A673 (cell line): Measurements from ENCODE around the gene TUBG2. TPM values are rescaled to one million over a fixed set of nuclear protein-coding genes. Genes with fewer than 3 reads are reported as not detected.

Experiments
- BruUV-seq: library from RNA; stranded (reverse); fragments of 400-500 nt; replicated peaks from 2 replicates; lab custom pipeline; 2021; lab: Mats Ljungman, UMichigan
- CTCF ChIA-PET: fragments of 300-600 bp; sonication (Branson Sonifier 250); formaldehyde crosslinking; loops from one replicate; lab custom pipeline; 2022; ENCODE audit warnings: antibody characterized with exemption; lab: Charles Lee
- POLR2A ChIA-PET: fragments of 300-600 bp; sonication (Branson Sonifier 250); formaldehyde crosslinking; loops from one replicate; lab custom pipeline; 2022; ENCODE audit warnings: antibody characterized with exemption; ENCODE audit not compliant: low non-redundant PET; lab: Charles Lee
- DNase-seq: peaks from one replicate; pipeline ENCODE4 v3.0.0-alpha.2; 2015; ENCODE audit warnings: low spot score
- H3K27ac ChIP-seq: fragments of 200-600 bp; sonication (generic); 2 replicates; pipeline ENCODE4 v1.5.1; 2016; ENCODE audit warnings: mixed run types, low read depth, mild to moderate bottlenecking, mixed read lengths, antibody characterized with exemption, low read length; ENCODE audit not compliant: poor library complexity, severe bottlenecking
- H3K27me3 ChIP-seq: fragments of 200-600 bp; sonication (generic); replicated peaks from 2 replicates; pipeline ENCODE4 v1.6.1; 2017; ENCODE audit warnings: mixed run types, low read depth, mild to moderate bottlenecking, mixed read lengths, antibody characterized with exemption, low read length; ENCODE audit not compliant: insufficient read depth, poor library complexity
- H3K36me3 ChIP-seq: fragments of 200-600 bp; sonication (generic); 2 replicates; pipeline ENCODE4 v1.6.1; 2016; ENCODE audit warnings: mixed run types, mild to moderate bottlenecking, mixed read lengths, antibody characterized with exemption, low read length; ENCODE audit not compliant: insufficient read depth, poor library complexity, severe bottlenecking
- H3K4me1 ChIP-seq: fragments of 200-600 bp; sonication (generic); 2 replicates; pipeline ENCODE4 v1.6.1; 2017; ENCODE audit warnings: mixed run types, mild to moderate bottlenecking, mixed read lengths, antibody characterized with exemption, low read length; ENCODE audit not compliant: insufficient read depth, poor library complexity, severe bottlenecking
- H3K4me3 ChIP-seq: fragments of 200-600 bp; sonication (generic); 2 replicates; pipeline ENCODE4 v1.5.1; 2016; ENCODE audit warnings: low read depth, mixed run types, mild to moderate bottlenecking, mixed read lengths, low read length; ENCODE audit not compliant: poor library complexity, severe bottlenecking
- H3K9me3 ChIP-seq: fragments of 200-600 bp; sonication (generic); 2 replicates; pipeline ENCODE4 v1.6.1; 2016; ENCODE audit warnings: mixed run types, low read depth, mild to moderate bottlenecking, mixed read lengths, antibody characterized with exemption, low read length; ENCODE audit not compliant: poor library complexity, severe bottlenecking
- EZH2 ChIP-seq: fragments of 200-600 bp; sonication (generic); IDR thresholded peaks from 2 replicates; pipeline ENCODE4 v1.6.1; 2017; ENCODE audit warnings: borderline replicate concordance, low read depth, mild to moderate bottlenecking, mixed read lengths, antibody characterized with exemption, low read length; ENCODE audit not compliant: poor library complexity, severe bottlenecking
- intact Hi-C: fragments of 100-400 bp; cut with micrococcal nuclease; formaldehyde crosslinking; loops from one replicate; pipeline ENCODE4 v1.10.0; 2022; ENCODE audit not compliant: unreplicated experiment
- total RNA-seq: library from RNA; stranded (reverse); gene quantifications from 2 replicates; pipeline ENCODE4 v1.2.3, GENCODE V29; 2021
- TF ChIP-seq, protein P1 (sequence below): fragments of 300-800, 200-600 bp; sonication (generic); conservative IDR thresholded peaks from 2 replicates; pipeline ENCODE4 v1.5.1; 2017; ENCODE audit warnings: low read depth, mild to moderate bottlenecking, antibody characterized with exemption, low read length, moderate library complexity, mixed read lengths

TUBG2 gene
- total RNA-seq, 1 experiment from 2014 or later, result 14.6 TPM

DNA sequence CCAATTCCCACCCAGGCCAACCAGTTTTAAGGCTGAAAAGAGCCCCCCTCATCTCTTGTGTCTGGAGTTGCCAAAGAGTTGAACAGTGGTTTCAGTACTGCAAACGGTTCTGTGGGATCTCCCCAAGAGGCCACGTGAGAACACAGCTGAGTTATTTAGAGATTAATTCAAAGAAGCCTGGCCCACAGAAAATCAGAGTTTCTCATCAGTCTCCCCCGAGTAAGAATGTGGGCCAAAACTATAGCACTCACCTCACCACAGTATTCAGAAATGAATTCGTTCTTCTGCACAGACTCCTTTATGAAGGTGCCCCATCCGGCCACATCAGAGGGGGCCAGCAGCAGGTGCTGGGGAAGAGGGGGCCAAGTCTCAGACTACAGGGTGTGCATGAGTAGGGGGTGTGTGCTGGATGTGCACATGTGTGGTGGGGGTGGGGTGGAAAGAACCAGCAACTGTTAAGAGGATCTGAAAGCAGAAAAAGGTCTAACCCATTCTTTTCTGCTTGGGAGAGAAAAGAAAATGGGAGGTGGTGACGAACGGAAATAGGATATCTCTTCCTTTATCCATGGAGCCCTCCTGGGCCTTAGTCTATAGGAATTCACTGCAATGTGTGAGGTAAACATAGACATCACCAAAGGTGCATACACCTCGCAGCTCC is 45.9 kb downstream of the TUBG2 start:
- H3K27me3 ChIP-seq, result no peaks in the 10 kb centered on the region
- BruUV-seq, result no TSS peak
- H3K27ac ChIP-seq, result no peak overlapping the region
- no peak overlapping the region for H3K4me3 ChIP-seq
- no peaks in the 10 kb centered on the region for H3K9me3 ChIP-seq
- no peak for DNase-seq
- CTCF ChIA-PET, result no interaction called here
- POLR2A ChIA-PET, result no interaction called here
- peaks cover 18% of the 10 kb centered on the region for H3K36me3 ChIP-seq
- intact Hi-C loops, result no loop called here
- TF ChIP-seq, protein P1, sequence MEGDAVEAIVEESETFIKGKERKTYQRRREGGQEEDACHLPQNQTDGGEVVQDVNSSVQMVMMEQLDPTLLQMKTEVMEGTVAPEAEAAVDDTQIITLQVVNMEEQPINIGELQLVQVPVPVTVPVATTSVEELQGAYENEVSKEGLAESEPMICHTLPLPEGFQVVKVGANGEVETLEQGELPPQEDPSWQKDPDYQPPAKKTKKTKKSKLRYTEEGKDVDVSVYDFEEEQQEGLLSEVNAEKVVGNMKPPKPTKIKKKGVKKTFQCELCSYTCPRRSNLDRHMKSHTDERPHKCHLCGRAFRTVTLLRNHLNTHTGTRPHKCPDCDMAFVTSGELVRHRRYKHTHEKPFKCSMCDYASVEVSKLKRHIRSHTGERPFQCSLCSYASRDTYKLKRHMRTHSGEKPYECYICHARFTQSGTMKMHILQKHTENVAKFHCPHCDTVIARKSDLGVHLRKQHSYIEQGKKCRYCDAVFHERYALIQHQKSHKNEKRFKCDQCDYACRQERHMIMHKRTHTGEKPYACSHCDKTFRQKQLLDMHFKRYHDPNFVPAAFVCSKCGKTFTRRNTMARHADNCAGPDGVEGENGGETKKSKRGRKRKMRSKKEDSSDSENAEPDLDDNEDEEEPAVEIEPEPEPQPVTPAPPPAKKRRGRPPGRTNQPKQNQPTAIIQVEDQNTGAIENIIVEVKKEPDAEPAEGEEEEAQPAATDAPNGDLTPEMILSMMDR, result no peak
- no peak for TF ChIP-seq EZH2
- no peaks in the 10 kb centered on the region for H3K4me1 ChIP-seq

DNA sequence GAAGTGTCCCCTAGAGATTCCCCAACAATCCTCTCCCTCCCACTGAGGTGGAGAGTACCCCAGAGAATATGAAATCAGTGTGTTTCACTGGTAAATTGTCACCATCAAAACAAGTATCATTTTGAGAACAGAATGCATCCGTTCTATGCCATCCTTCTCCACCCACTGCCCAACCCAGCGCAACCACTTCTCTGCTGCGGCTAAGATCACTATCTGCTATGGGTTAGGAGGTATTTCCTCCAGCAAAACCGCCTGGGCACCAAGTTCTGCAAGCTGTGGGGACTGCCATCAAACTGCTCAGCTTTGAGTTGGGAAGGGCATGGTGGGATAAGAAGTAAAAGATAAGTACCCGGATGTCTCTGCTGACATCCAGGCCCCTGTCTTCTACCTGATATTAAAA is 47.6 kb downstream of the TUBG2 start:
- intact Hi-C loops, result no loop called here
- no peaks in the 10 kb centered on the region for H3K27me3 ChIP-seq
- no TSS peak for BruUV-seq
- H3K9me3 ChIP-seq, result no peaks in the 10 kb centered on the region
- no peak overlapping the region for H3K27ac ChIP-seq
- TF ChIP-seq, protein P1, result no peak
- no peak for TF ChIP-seq EZH2
- H3K4me3 ChIP-seq, result no peak overlapping the region
- ChIA-PET CTCF (no interaction called here), POLR2A (no interaction called here)
- no peak for DNase-seq
- H3K4me1 ChIP-seq, result no peaks in the 10 kb centered on the region
- H3K36me3 ChIP-seq, result peaks cover 18% of the 10 kb centered on the region

DNA sequence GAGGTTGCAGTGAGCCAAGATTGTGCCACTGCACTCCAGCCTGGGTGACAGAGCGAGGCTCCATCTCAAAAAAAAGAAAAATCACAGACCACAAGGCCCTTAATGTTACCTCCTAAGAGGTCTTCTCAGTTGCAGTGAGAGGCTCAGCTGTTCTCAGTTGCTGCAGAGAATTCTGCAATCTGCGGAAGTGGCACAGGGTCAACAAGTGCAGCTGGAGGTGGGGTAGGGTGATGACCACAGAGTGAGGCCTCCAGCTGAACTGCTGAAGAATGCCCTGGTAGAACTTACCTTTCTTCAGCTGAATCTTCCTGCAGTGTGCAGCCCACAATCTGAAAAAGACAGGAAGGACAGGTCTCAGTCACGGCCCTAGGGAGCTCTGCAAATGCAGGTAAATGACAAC is 49.5 kb downstream of the TUBG2 start:
- no peak for DNase-seq
- Histone ChIP-seq H3K4me1 (no peaks in the 10 kb centered on the region), H3K36me3 (peaks cover 22% of the 10 kb centered on the region), H3K4me3 (no peak overlapping the region), H3K9me3 (no peaks in the 10 kb centered on the region), H3K27ac (no peak overlapping the region), H3K27me3 (no peaks in the 10 kb centered on the region)
- no TSS peak for BruUV-seq
- intact Hi-C loops, result no loop called here
- TF ChIP-seq EZH2, result no peak
- TF ChIP-seq, protein P1, result no peak
- CTCF ChIA-PET, result no interaction called here
- POLR2A ChIA-PET, result no interaction called here
